Stimulated activated CD8-positive, alpha-beta memory T cell treated with anti-CD3 and anti-CD28 coated beads, Interleukin-12 subunit alpha, Interleukin-12 subunit beta, amount 100 ng/mL, for 4 hours (primary cell): ENCODE measurements around the gene EHBP1L1.
"Not testable (repeated sequence)": the region's sequence is repeated elsewhere in the genome, so short reads cannot be mapped to it uniquely, and the experiment has no call there.

Experiments
- DNase-seq: peaks from one replicate; pipeline ENCODE4 v3.0.0-alpha.2; 2020; ENCODE audit warnings: low read depth

The EHBP1L1 gene

GRCh38 chr11:65636108-65637031 is 60.5 kb downstream of the EHBP1L1 start:
- DNase-seq, result no peak

GRCh38 chr11:65637032-65637557 is 61.2 kb downstream of the EHBP1L1 start:
- DNase-seq, result no peak

- DNase-seq, result peak; percentile 64
These were observed 62.1 kb downstream of the EHBP1L1 start, which contains the start of gene SIPA1 for GRCh38 chr11:65637794-65638419. TSS of gene SIPA1 (plus strand) at chr11:65638101. CDS start at chr11:65640922, 2,821 bp downstream.

GRCh38 chr11:65639228-65639597 is 63.4 kb downstream of the EHBP1L1 start:
- not testable (repeated sequence) for DNase-seq

GRCh38 chr11:65639623-65640482 is 64.0 kb downstream of the EHBP1L1 start:
- DNase-seq, result peak; percentile 49

- peak; percentile 30 for DNase-seq
These were observed 64.8 kb downstream of the EHBP1L1 start for GRCh38 chr11:65640483-65641296.

GRCh38 chr11:65641297-65642013 is 65.6 kb downstream of the EHBP1L1 start:
- DNase-seq, result no peak
